WERI-Rb-1 (cell line): ENCODE data around the gene RGS13.

ENCODE experiments used
- DNase-seq: peaks from one replicate; pipeline ENCODE4 v3.0.0-alpha.2; 2020
- H3K27ac ChIP-seq: fragments of 250-450 bp; sonication (Bioruptor Pico); 2 replicates; pipeline ENCODE4 v1.5.1; 2020; ENCODE audit warnings: mild to moderate bottlenecking, moderate library complexity
- H3K27me3 ChIP-seq: fragments of 250-450 bp; sonication (Bioruptor Pico); 2 replicates; pipeline ENCODE4 v1.5.1; 2021; ENCODE audit warnings: mild to moderate bottlenecking, low read depth, moderate library complexity; ENCODE audit not compliant: insufficient read depth, severe bottlenecking
- H3K36me3 ChIP-seq: fragments of 250-450 bp; sonication (Bioruptor Pico); 2 replicates; pipeline ENCODE4 v1.5.1; 2020; ENCODE audit warnings: mild to moderate bottlenecking, moderate library complexity
- H3K4me3 ChIP-seq: 2 replicates; pipeline ENCODE4 v1.5.1; 2011; ENCODE audit warnings: low read depth, mild to moderate bottlenecking, control low read depth, low read length
- H3K9me3 ChIP-seq: fragments of 250-450 bp; sonication (Bioruptor Pico); 2 replicates; pipeline ENCODE4 v1.5.1; 2021; ENCODE audit warnings: mild to moderate bottlenecking, moderate library complexity; ENCODE audit not compliant: severe bottlenecking
- TF ChIP-seq, protein P1 (sequence below): IDR thresholded peaks from 2 replicates; pipeline ENCODE4 v1.5.1; 2011; ENCODE audit warnings: low read depth, mild to moderate bottlenecking, control low read depth, inconsistent platforms, low read length

Gene RGS13

DNA sequence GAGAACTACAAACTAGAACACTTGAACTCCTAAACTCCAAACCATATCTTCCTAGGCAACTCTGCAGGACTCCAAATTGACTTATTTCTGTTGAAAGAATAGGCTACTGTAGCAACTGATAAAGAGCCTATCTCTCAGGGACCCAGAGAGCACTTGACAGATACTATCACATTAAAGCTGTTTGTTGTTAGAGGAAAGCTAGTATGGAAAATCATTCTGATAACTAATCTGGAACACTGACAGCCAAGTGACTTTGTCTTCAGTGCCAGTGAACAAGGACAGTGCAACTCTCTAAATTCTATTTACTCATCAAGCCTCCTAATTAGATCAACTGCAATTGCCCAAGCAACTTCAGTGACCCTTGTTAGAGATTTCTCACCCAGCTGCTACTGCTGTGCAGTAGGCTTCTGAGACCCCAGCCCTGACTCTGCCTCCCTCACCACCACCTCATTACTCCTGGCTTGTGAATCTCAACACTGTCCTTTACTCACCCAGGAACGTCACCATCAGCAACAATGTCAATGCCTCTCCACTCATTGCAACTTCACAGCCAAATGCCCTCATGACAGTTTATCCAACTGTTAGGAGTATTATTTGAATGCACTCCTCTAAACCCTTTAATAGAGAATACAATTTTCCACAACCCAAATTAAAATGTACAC is 7.4 kb upstream of the RGS13 start:
- no peak overlapping the region for H3K4me3 ChIP-seq
- TF ChIP-seq, protein P1, sequence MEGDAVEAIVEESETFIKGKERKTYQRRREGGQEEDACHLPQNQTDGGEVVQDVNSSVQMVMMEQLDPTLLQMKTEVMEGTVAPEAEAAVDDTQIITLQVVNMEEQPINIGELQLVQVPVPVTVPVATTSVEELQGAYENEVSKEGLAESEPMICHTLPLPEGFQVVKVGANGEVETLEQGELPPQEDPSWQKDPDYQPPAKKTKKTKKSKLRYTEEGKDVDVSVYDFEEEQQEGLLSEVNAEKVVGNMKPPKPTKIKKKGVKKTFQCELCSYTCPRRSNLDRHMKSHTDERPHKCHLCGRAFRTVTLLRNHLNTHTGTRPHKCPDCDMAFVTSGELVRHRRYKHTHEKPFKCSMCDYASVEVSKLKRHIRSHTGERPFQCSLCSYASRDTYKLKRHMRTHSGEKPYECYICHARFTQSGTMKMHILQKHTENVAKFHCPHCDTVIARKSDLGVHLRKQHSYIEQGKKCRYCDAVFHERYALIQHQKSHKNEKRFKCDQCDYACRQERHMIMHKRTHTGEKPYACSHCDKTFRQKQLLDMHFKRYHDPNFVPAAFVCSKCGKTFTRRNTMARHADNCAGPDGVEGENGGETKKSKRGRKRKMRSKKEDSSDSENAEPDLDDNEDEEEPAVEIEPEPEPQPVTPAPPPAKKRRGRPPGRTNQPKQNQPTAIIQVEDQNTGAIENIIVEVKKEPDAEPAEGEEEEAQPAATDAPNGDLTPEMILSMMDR: no peak
- no peaks in the 10 kb centered on the region for H3K9me3 ChIP-seq
- DNase-seq: no peak
- H3K36me3 ChIP-seq: no peaks in the 10 kb centered on the region
- H3K27ac ChIP-seq: no peak overlapping the region
- no peaks in the 10 kb centered on the region for H3K27me3 ChIP-seq

DNA sequence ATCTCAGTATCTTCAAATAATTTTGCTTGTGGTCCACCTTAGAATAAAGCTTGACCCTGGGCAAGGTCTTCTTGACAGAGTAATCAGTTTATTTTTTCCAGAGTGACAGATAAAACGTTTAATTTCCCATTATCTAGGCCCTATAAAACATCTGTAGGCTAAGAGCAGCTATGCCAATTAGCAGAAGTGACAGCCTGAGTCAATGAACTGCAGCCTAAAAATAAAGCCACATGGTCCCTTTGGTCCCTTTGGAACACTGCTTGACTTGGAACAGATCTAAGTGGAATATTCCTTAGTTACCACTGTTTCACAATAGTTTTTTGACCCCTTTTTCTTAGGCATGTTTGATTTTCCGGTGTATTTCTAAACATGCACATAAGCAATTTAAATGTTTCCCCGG is 6.3 kb upstream of the RGS13 start:
- Histone ChIP-seq H3K27me3 (no peaks in the 10 kb centered on the region), H3K27ac (no peak overlapping the region), H3K36me3 (no peaks in the 10 kb centered on the region), H3K4me3 (no peak overlapping the region), H3K9me3 (no peaks in the 10 kb centered on the region)
- TF ChIP-seq, protein P1: no peak
- DNase-seq: no peak

DNA sequence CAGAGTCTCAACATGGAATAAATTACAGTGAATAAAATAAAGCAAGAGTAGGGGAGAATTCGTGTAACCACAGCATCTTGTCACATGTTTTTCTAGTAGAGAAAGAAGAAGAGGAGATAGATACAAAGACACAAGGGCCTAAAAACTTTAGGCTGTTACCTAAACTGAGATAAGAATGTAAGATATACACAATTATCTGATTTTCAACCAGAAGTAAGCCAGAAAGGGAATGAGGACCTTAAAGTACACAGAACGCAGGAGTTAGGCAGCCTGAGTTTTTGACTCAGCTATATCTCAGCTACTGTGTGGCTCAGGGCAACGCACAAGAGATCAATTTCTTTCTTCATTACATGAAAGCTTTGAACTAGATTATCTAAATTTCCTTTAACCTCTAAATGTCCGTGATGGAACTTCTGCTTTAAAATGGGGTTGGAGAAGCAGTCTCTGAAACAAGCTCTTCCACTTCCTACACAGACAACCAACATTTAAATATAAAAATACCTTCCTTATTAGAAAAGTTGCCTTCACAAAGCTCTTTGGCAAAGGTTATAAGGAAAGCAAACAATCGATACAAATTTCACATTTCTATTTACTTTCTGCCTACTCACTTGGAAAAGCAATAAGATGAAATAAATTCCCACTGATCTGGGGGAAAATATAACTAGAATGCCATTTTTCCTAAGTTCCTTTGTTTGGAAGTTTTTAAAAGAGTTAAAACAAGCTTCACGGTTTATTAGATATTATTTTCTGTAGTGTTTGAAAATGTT is 5.2 kb upstream of the RGS13 start:
- TF ChIP-seq, protein P1: no peak
- no peaks in the 10 kb centered on the region for H3K9me3 ChIP-seq
- no peaks in the 10 kb centered on the region for H3K27me3 ChIP-seq
- DNase-seq: no peak
- no peak overlapping the region for H3K4me3 ChIP-seq
- H3K27ac ChIP-seq: no peak overlapping the region
- H3K36me3 ChIP-seq: no peaks in the 10 kb centered on the region

DNA sequence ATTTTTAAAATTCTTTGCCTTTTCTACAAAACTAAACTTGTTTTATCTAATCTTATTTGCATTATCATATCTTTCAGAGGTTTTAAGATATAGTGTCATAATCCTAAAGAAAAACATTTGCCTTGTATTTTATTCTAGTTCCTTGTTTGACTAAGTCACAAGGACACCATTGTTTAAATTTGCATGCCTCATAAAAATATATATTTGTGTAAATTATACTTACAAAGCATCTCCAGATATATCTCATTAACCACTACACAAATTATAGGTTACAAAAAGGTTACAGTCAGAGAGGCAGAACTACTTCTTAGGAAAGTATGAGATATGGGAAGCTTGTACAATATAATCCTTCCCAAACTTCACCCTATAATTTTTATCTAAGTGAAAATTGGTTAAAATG is 4.2 kb upstream of the RGS13 start:
- DNase-seq: no peak
- Histone ChIP-seq H3K36me3 (no peaks in the 10 kb centered on the region), H3K9me3 (no peaks in the 10 kb centered on the region), H3K4me3 (no peak overlapping the region), H3K27me3 (no peaks in the 10 kb centered on the region), H3K27ac (no peak overlapping the region)
- TF ChIP-seq, protein P1: no peak

DNA sequence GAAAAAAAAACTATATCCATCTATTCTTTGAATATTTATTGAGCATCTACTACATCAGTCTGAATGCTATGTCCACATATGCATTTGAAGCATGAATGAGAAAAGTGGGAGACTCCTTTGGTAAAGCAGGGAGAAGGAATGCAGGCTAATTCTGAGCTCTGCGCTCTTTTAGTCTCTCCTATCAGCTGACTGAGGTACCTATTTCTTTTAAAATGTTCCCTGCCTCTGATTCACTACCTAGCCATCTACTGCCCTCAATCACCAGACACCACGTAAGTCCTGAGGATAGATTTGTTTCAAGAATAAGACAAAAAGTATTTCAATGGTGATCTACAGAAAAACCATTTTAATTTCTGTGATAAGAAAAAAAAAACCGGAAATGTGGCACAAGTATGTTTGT is 3.8 kb upstream of the RGS13 start:
- Histone ChIP-seq H3K4me3 (no peak overlapping the region), H3K36me3 (no peaks in the 10 kb centered on the region), H3K27ac (no peak overlapping the region), H3K9me3 (no peaks in the 10 kb centered on the region), H3K27me3 (no peaks in the 10 kb centered on the region)
- TF ChIP-seq, protein P1: no peak
- DNase-seq: no peak
